GM13977 (cell line): Measurements from ENCODE around the gene LCN15.

Experiments
- DNase-seq: peaks from one replicate; pipeline ENCODE4 v3.0.0; 2012; ENCODE audit warnings: low spot score
- CTCF ChIP-seq: IDR thresholded peaks from 2 replicates; pipeline ENCODE4 v1.5.1; 2012; ENCODE audit warnings: mild to moderate bottlenecking, control low read depth; ENCODE audit not compliant: insufficient read depth; ENCODE audit errors: extremely low read depth, missing control alignments
- in situ Hi-C: fragments of 300-500 bp; cut with MboI; formaldehyde crosslinking; loops from one replicate; pipeline ENCODE4 v1.12.0; 2022; ENCODE audit warnings: low sequenced_read_pairs, low pct_unique_long_range_greater_than_20kb, mixed read lengths, inconsistent platforms; ENCODE audit not compliant: unreplicated experiment

Gene LCN15

GRCh38 chr9:136764301-136764891 lies at the start of gene LCN15:
TSS of gene LCN15 (minus strand) at chr9:136764518. CDS start at chr9:136764488, 30 bp downstream.
- peak; percentile 6 for DNase-seq
- no peak for TF ChIP-seq CTCF
- in situ Hi-C loops = no loop called here

- no peak for DNase-seq
- no peak for TF ChIP-seq CTCF
- in situ Hi-C loops = no loop called here
Measured at GRCh38 chr9:136808806-136809158, 44.5 kb upstream of the LCN15 start.

- in situ Hi-C loops = no loop called here
- DNase-seq = peak; percentile 70
- no peak for TF ChIP-seq CTCF
Measured at GRCh38 chr9:136808075-136808805, 43.9 kb upstream of the LCN15 start.

- peak; percentile 99 for DNase-seq
- no peak for TF ChIP-seq CTCF
- in situ Hi-C loops = no loop called here
Measured at GRCh38 chr9:136807281-136808074, 43.2 kb upstream of the LCN15 start, which contains the start of gene RABL6. TSS of gene RABL6 (plus strand) at chr9:136807948. CDS start at chr9:136808197, 249 bp downstream.

- TF ChIP-seq CTCF = no peak
- in situ Hi-C loops = no loop called here
Measured at GRCh38 chr9:136806631-136807201, 42.4 kb upstream of the LCN15 start.

GRCh38 chr9:136806067-136806466 lies 41.7 kb upstream of the LCN15 start:
- in situ Hi-C loops = no loop called here
- peak; percentile 20 for DNase-seq
- TF ChIP-seq CTCF = no peak

More at GRCh38 chr9:136806631-136807201, 42.4 kb upstream of the LCN15 start:
- peak; percentile 15 for DNase-seq
